NCI-H524 (cell line): ENCODE results near the gene MRO.
"Not testable (repeated sequence)": the region's sequence is repeated elsewhere in the genome, so short reads cannot be mapped to it uniquely, and the experiment has no call there.

ENCODE experiments used
- DNase-seq, 2 experiments: peaks; one replicate each; lab custom pipeline; 2025; lab: John Stamatoyannopoulos, UW

The MRO gene

GRCh38 chr18:50791599-50792438 is 28.0 kb downstream of the MRO start:
- no peak for DNase-seq

GRCh38 chr18:50790948-50791347 is 28.9 kb downstream of the MRO start:
- no peak for DNase-seq

DNA sequence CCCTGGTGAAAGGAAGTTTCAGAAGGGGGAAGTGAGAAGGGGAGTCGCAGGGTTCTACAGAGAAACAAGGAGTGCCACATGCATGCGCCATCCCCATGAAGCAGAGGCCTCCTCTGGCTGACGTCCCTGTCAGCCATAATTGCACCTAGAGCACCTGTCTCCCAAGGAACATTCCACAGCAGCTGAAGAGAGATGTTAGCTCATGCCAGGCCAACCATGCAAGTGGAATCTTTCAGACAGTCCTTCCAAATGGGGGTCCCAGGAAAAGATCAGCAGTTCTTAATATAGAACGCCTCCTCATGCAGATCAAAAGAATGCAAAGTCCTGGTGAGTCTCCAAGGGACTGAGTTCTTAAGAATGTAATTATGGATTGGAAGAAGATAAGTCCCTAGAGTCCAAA is 29.6 kb downstream of the MRO start:
- no peak for DNase-seq

DNA sequence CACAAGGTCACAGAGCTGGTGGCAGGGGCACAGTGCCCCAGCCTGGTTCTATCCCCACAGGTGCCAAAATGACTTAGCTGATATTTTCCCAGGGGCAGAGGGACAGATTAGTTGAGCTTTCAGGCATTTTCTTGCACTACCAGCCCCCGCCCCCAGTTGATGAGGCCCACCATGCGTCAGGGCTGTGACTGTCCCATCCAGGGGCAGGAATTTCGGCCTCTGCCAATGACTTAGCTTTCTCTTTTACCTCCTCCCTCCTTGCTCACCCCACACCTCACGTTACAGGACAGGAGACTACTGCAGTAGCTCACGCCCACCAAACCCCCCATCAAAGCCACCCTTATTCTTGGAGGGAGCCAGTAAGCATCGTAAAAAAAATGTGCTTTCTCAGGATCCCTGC is 31.5 kb downstream of the MRO start:
- DNase-seq = no peak

DNA sequence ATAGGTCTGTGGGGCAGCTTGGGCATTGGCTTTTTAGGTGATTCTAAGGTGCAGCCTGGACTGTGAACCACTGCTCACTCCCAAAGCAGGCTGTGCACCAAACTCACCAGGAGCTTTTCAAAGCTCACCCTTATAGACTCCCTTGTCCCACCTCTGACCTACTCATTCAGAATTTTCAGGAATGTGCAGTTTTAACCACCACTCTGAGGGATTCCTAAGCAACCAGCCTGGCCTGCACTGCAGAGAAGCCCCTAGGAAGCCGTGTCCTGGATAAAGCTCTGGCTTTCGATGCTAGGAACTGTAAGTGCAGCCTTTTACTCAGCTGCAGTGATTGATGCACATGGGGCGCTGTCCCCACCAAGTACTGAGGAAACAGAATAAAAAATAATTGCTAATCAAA is 33.0 kb downstream of the MRO start:
- DNase-seq = no peak

GRCh38 chr18:50783553-50783952 is 36.3 kb downstream of the MRO start:
- DNase-seq = no peak

GRCh38 chr18:50779021-50779420 is 40.8 kb downstream of the MRO start:
- DNase-seq = not testable (repeated sequence)

- DNase-seq = no peak
Measured at GRCh38 chr18:50776383-50776782, 43.4 kb downstream of the MRO start.

GRCh38 chr18:50775726-50776125 is 44.1 kb downstream of the MRO start:
- no peak for DNase-seq

DNA sequence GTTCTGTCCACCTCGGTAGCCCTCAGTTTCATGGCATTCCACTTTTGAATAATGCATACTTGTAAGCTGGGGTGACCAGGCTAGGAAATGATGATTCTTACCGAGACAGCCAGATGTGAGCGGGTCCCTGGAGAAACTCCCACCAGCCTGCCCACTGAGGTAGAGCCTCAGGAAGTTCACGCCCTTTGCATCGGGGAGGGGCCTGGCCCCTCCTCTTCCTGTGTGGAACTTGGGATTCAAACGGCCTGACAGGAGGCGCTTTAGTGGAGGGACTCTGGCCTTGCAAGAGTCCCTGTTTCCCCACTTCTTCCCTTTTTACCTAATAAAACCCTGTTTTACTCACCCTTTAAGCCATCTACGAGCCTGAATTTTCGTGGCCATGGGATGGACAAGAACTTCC is 44.6 kb downstream of the MRO start:
- no peak for DNase-seq

DNA sequence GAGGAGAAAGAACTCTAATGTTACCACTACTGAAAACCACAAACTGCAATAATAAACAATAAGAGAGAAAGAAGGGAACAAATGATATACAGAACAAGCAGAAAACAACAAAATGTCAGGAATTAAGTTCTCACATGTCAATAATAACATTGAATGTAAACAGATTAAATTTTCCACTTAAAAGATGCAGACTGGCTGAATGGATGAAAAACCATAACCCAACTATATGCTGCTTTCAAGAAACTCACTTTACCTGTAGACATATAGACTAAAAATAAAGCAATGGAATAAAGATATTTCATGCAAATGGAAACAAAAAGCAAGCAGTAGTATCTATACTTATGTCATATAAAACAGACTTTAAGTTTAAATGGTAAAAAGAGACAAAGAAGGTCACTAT is 50.4 kb downstream of the MRO start:
- DNase-seq = no peak

DNA sequence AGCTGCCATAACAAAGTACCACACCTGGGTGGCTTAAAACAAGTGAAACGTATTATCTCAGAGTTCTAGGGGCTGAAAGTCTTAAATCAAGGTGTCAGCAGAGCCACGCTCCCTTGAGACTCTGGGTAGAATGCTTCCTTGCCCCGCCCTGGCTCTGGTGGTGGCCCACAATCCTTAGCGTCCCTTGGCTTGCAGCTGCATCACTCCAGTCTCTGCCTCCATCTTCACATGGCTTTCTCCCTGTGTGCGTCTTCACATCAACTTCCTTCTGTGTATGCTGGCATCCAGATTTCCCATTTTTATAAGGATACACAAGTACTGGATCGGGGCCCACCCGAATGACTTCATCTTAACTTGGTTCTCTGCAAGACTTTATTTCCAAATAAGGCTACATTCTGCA is 62.5 kb downstream of the MRO start:
- DNase-seq = no peak

DNA sequence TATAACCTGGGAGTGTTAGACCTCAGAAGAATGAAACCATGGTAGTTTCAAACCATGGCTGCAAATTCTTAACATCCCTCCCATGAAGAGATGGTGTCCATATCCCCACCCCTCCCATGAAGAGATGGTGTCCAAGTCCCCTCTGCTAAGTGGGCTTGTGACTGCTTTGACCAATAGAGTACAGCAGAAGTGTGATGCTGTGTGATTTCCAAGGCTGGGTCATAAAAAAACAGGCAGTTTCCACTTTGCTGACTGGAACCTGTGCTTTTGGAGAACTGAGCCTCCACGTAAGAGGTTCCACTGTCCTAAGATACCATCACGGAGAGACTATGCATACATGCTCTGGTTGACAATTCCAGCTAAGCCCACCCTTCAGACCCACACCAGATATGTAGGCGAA is 65.5 kb downstream of the MRO start:
- no peak for DNase-seq

- DNase-seq = no peak
Measured at GRCh38 chr18:50753311-50753710, 66.5 kb downstream of the MRO start.

GRCh38 chr18:50751947-50752346 is 67.9 kb downstream of the MRO start:
- DNase-seq = no peak

GRCh38 chr18:50751490-50751889 is 68.3 kb downstream of the MRO start:
- peak; percentile 75 to 91 for DNase-seq

DNA sequence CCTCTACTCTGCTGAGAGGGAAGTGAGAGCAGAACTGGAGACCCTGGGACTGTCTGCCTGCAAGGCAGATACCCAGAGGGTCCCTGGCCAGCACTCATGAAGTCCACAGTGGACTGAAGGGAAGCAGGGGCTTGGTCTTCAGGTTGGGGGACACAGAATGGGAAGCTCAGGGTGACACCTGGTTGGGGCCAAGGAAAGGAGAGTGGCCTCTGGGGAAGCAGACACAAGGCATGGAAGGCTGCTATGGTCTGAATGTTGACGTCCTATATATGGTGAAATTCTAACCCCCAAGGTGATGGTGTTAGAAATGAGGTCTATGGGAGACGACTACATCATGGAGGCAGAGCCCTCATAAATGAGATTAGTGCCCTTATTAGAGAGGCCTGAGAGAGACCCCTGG is 69.3 kb downstream of the MRO start:
- no peak for DNase-seq

- DNase-seq = peak; percentile 12 to 60
Measured at GRCh38 chr18:50749945-50750344, 69.9 kb downstream of the MRO start.

DNA sequence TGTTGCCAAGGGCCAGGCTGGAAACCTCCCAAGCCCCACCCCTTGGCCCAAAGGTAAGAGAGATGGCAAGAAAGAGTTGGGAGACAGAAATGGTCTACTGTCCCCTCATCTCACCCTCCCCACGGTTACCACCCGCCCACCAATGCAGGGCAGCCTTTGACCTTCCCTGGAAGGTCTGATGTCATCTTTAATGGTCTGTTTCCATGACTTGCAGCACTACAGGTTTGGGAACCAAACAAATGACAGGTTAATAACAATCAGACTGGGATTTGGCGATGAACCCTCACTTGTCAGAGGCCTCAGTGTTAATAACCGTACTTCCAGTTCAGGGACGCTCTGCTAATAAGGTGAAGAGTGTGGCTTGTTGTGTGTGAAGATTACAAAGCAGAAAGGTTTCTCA is 70.4 kb downstream of the MRO start:
- no peak for DNase-seq

GRCh38 chr18:50748243-50749229 is 71.3 kb downstream of the MRO start:
- peak; percentile 91 to 96 for DNase-seq

DNA sequence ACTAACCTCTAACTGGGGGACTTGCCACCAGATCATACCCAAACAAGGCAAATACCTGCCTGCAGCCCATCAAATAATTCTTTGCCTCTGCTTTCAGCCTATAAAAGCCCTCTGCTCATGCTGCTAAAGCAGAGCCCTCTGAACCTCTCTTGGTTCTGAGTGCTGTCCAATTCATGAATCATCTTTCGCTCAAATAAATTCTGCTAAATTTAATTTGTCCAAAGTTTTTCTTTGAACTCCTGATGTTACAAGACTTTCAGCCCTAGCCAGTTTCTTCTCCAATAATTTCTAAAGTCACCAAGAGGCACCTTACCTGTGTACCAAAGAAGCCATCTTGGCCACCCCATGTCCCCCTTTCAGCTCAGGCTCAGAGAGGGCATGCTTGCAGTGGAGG is 72.0 kb downstream of the MRO start:
- no peak for DNase-seq

DNA sequence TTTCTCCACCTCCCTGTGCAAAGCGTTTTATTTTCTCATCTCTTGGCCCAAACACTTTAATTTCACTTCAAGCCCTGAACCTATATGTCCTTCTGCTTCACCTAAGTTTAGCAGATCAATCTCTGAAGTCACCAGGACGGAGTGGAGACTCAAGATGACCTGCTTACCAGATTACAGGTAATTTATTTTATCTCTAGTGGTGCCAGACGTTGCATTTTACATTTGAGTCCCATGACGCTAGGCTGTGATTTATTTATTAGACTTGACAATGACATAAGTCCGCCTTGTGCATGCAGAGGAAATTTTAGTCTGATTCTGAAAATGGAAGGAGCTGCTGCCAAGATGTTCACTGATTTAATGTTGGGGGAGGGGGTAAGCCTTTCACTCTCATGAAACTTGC is 73.9 kb downstream of the MRO start:
- DNase-seq = no peak
